Activated CD4-positive, CD25-positive, alpha-beta regulatory T cell treated with anti-CD3 and anti-CD28 coated beads, Interleukin-2, amount 50 U/mL, for 72 hours (primary cell): Measurements from ENCODE around the gene NFIA.

Source experiments
- DNase-seq: peaks from one replicate; pipeline ENCODE4 v3.0.0; 2021

Gene NFIA

DNA sequence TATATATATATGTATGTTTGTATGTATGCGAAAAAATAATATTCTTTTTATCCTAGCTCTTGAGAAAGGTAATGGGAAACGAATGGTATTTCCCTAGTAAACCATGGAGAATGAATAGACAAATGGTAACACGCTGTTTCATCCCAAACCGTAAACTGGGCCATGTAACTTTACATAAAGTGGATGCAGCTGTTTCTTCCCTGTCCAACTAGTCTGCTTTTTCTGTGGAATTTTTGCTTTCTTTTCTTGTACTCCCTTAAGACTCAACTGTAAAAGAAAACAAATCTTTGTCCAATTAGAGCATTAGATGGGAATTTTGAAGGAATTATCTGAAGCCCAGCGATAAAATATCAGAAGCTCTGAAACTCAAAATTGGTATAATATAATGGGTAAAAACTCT is 198.1 kb downstream of the NFIA start:
- DNase-seq = no peak

DNA sequence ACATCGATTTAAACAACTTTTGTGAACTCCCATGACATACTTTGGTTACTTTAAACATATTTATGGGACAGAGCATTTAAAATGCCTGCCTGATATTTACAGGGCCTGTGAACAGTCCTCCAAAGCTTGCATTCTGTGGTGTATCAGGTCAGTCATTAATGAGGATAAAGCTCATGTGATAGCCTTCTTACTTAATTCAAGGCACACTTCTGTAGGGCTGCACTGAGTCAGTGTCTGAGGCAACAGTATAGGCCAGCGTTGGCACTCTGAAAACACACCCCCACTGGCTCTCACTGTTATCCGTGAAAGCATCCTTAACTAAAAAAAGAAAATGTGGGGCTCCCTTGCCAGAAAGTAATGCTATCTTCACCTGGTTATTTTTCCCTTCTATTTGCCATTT is 200.0 kb downstream of the NFIA start:
- no peak for DNase-seq

DNA sequence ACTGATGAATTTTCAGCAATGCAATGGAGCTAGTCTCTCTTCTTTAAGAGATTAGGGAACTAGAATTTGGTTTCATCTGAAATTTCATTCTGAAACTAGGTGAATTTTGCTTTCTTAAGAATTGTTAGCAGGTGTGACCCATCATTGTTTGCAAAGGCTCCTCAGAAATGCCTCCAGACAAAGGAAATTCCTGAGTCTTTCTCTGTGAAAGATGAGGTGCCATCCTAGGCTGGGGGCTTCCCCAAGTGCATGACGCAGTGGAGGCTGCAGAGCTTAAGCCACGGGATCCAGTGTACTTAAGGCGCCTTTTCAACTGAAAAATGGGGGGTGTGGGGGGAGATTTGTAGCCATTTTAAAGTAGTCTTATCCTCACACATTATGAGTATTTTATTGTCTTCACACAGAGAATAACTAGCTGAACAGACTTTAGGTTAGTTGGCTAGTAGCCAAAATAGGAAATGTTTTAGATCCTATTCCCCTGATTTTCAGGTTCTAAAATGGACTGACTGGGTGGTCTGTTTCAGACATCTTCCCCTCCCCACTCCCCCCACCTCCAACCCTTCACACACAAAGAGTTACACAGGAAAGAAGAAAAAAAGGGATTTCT is 202.0 kb downstream of the NFIA start:
- DNase-seq = no peak

DNA sequence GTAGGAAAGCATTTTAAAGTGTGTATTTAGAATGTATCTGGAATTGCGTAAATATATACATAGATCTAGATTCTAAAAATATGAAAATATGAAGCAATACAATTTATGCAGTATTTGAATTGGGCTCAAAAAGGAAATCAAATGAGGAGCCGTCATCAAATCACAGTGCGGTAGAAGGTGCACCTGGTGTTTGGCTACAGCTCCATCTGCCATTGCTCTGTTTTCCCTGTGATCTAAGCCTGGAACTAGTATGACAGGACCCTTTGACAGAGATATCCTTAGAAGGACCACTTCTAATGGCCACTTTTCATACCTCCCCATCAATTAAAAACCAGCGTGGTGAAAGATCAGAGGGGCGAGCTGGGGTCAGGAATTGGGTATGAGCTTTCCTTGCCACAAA is 202.6 kb downstream of the NFIA start:
- DNase-seq = no peak

DNA sequence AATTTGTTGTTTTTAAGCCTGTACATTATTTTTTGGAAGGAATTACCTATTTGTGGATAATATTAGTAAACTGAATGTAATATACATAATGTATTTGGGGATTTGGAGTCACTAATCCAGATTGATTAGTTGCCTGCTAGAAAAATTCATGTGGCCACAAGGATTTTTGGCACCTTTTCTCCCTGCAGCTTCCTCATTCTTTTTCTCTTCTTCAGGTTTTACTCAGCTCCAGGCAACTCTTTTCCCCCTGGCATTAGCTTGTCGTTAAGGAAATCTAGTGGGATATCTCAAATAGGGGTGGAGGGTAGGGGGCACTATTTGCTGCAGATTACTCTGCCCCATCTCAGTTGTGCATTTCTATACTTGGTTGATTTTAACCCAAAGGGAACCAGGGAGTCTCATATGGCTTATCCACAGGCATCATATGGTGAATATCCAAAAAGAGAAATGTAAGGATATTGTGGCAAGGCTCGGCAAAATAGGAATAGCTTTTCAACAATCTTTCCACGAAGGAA is 203.1 kb downstream of the NFIA start:
- no peak for DNase-seq

DNA sequence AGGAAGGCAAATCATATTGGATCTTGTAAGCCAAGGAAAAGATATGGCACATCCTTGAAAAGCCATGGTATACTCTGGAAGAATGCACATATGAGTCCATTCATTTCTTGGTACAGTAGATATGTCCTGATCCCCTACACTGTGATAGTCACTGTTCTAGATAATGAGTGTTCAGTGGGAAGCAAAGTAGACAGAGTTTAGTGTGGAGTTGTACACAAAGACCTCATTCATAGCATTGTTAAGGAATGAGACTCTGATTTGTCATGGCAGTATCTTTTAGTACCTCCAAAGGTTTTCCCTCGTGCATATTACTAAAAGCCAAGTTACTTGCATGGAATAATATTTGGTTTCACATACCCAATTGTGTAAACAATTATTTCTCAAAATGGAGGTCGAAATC is 204.7 kb downstream of the NFIA start:
- no peak for DNase-seq

DNA sequence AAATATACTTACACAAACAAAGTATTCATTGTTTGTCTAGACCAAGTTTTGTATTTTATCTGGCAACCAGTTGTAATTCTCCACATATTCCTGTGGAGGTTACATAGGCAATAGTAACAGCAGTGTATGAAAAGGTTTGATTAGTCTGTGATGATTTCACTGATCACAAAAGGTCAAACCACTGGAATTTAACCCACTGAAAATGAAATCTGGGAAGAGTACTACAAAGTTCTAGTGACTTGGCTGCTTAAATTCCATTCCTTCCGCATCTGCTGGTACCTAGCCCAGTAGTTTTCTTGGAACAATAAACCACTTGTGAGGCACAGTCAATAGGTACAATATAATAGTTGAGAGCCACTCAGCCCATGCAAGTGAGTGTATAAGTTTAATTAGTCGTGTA is 205.4 kb downstream of the NFIA start:
- DNase-seq = no peak

DNA sequence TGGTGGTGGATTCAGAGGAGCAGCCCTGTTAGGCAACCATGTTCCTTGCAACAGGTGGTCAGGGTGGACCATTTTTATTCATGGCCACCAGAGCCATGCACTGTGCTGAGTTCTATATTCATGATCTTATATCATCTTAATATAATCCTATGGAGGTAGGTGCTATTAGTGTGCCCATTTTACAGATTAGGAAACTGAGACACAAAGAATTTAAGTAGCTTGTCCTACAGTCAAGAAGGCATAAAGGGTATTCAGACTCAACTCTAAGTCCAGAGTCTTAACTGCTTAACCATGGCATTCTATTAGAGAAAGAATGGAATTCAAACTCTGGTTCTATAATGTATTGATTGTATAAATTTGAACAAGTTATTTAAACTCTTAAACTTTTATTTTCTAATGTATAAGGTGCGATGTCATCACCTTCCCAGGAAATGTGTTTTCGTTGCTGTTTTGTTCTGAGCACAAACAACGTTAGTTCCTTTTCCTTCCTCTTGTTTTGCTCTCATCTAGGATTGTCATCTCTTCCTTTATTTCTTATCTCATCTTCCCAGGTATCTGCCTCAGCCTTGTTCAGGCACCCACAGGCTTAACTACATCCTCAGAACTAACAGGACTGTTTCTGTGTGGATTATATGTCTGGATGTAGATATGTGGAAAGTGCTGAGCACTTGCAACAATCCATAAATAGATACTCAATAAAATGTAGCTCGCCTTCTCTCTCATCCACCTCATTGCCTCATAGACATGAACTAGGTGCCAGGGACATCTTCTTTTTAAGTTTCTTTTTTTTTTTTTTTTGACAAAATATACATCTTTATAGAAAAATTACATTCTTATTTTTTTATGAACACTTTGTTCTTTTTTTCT is 207.1 kb downstream of the NFIA start:
- no peak for DNase-seq

DNA sequence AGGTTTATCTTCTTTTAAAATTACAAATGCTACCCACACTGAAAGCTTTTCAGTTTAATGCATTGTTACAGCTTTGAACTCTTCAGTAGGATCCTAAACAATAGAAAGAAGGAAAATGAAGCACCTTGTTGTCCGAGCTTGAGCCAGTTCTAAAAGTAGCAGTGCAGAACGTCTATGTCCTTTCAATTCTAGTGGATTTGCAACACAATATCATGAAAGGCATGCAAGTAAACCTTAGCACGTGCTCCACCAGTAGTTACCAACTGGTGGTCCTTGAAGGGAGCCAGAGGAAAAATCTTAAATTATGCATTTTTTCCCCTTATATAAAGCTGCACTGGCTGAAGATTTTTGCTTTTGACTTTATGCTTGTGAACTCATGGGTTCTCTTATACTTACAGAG is 208.2 kb downstream of the NFIA start:
- DNase-seq = no peak

DNA sequence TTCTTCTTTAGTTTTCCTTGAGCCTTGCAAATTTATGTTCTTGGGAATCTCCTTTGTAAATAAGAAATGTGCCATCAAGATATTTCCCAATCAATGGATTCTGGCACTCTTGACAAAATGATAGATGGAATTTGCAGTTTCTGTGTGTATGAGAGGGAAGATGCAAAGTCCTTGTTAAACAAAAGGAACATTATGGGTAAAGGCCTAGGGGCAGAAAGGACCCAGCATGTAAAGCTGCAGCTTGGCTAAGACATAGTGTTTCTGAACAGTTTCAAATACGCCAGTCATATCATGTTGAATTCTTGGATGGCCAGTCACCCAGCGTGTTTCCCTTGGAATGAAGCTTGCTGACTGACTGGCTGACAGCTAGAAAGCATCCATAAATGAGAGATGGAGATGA is 210.8 kb downstream of the NFIA start:
- no peak for DNase-seq

DNA sequence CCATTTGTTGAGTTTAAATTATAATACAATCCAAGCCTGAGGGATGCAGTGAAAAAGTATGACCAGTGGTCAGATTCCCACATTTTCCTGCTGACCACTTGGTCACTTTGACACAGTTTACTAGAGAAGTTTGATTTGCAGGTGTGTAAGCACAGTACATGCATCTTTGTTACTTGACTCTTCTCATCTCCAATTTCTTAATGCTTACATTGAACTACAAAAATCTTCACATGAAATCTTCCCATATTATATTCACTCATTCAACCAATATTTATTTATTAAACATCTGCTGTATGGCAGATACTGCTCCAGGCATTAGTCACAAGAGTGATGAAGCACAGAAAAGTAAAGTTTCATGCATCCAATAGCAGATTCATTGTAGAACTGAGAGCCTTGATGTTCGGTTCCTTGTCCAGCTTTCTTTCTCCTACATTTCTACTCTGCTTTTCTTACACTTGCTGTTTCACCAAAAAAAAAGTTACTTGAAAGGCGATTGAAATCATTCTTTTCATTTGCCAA is 211.7 kb downstream of the NFIA start:
- DNase-seq = no peak

DNA sequence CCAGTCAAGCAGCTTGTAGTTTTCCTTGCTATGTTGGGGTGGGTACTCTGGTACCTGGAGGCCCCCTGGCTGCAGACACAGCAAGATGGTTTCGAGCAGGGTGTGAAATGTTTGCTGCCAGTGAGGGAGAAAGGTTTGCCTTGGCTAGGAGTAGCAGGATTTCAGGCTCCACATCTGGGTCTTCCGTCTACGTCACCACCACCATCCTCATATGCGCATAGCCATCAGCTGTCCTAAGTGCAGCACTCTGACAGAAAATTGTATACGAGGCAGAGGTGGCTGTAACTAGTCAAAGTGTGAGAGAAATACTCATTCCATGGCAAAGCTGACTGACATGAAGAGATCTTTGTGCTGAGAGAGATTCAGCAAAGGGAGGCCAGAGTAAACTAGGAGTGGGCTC is 212.6 kb downstream of the NFIA start:
- DNase-seq = no peak

DNA sequence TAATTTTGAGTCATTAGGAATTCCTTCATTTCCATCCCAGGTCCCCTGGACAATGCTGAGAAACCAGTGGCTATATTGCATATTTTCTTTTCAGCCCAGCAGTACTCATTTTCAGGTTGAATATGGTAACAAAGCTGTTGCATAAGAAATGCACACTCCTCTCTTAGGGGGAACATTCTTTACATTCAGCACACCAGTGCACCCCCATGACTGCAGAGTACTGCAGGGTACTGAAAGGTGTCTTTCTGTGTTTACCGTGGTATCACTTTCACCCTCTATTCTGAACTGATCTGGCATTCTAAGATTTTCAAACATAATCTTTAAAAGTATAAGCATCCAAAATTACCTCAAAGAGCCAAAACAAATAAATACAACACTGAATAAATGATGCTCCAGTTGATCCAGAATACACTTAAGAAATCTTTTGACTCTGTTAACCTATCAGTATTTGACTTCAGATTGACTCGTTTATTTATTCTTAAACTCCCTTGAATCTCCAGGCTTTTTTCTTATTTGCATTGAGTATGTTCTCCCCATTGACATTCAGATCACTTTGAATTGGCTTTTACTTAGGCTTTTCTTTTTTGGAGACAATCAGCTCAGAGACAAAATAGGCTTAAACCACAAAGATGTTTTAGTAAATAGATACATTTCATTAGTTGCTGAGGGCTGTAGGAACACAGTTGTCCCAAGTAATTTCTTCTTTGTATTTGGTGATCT is 213.6 kb downstream of the NFIA start:
- DNase-seq = no peak

DNA sequence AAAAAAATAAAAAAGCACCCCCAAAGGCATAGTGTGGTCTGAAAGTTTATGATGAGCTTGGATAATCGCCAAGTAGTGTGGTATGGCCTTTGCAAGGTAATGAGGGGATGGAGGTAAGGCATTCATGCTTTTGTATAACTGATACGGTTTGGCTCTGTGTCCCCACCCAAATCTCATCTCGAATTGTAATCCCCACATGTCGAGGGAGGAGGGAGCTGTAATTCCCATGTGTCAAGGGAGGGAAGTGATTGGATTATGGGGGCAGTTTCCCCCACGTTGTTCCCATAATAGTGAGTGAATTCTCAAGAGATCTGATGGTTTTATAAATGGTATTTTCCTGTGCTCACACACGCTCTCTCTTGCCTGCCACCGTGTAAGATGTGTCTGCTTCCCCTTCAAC is 215.5 kb downstream of the NFIA start:
- DNase-seq = no peak

DNA sequence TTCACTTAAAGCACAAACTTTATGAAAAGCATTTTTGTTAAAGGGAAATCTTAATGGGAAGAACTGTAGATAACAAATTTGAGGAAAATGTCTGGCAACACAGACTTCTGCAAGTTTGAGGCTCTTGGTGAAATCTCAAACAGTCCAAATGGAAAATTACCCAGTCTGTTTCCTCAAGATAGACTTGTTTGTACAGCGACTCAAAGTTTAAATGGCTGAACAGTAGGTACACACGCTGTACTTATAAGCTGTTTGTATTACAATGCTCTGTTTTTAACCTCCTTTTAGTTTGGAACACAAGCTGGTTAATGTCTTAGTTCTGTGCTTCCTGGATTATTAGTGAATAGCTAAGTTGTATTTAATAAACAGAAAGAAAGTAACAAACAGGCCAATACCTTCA is 217.1 kb downstream of the NFIA start:
- no peak for DNase-seq

DNA sequence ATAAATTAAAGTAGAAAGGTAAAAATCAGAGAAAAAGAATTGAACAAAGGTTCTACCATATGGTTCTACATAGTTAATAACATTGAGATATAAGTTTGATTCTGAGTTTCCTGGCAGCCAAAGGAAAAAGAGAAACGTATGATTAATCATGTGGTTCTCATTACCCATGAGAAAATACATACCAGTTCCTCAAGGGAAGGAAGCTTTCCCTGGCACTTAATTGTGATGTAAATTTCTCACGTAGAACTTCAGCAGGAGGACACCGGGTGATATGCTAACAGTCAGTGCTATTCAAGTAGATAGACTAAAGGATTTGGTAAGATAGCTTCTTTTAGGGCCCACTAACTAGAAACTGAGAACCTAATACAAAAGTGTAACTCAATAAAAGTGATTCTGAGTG is 218.5 kb downstream of the NFIA start:
- DNase-seq = no peak

DNA sequence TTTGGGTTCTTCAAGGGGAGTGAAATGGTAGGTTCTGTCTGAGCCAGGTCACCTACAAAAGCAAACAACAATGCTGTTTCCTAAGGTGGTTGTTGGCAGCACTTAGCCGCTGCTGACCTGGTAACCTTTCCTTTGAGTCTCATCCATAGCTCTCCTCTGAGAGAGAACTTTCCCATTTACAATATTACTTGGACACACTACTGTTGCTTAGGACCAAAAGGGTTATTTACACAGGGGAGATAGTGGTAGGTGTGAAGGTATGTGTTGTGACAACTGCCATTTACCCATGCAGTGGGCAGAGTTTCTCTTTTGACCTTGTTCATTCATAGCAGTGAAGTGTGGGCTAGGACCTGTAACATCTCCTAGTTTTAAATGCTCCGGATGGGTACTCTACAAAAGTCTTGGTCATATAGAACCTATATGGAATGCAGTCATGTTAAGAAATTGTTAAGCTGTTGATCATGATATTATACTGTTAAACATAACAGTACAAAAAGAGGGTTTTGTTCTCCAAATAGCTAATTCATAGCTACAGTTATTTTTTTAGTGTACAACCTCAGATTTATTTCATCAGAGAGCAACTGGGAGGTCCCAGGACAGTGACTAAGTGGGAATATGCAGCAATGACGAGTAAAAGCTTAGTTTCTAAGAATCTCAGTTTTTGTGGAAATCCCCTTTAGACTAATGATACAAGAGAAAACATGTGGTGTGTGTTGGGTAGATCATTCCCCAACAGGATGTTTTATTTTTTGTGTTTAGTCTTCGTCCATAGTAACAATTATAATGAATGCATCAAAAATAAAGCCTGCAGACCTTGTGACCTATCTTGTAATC is 219.7 kb downstream of the NFIA start:
- no peak for DNase-seq

DNA sequence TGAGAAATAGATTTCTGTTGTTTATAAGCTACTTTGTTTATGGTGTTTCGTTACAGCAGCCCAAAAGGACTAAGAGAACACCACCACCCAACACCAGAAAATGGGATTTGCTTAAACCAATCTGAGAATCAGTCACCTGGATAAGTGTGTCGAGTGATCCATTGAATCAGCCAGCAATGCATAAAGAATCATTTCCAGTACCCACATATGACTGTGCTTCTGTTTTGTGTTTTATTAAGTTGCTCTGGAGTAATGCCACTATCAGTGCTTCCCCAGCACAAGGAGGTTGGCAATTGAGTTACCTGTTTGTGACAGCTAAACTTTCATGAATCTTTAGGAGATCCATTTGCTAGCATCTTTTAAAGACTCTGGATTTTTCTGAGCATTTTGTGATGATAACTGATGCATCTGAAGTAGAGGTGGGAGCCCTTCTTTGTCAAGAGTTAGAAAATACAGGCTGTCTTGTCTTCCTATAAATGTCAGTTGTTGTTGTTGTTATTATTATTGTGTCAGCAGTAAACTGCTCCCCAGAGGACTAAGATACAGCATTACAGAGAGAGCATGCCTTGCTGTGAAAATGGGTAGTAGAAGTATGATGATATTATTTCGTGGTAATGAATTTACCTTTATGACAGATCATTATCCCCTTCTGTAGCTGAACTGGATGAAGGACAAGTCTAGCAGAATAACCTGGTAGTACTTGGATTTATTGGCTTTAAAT is 225.2 kb downstream of the NFIA start:
- DNase-seq = no peak

DNA sequence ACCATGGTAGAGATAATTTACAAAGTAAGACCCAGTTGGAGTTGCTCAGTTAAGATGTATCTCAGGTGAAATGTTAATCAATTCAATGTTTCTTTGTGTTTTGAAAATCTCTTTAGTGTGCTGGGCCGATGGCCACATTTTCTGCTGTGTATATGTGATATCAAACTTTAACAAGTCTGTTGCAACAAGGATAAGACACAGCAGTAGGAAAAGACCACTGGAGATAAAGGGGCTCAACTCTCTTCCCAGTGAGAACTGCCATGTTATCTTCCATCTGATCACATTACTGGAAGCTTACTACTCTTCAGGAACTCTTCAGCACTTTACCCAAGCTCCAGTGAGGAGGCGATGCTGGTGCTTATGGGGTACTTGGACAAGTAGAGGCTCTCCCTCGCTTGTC is 227.7 kb downstream of the NFIA start:
- no peak for DNase-seq

DNA sequence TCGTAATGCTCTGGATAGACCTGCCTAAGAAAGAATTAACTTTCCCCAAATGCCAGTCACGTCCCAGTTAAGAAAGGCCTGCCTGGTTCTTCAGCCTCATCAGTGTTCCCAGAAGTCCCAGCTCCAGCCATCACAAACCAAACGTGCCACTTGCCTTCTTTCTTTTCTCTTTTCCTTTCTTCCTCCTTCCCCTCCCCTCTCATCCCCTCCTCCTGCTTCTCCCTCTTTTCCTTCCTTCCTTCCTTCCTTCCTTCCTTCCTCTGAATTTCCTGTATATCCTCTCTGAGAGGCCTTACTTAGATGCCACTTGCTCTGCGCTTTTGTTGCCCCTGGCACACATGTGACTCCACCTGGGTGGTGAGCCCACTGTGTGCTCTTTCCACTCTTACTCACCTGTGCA is 228.2 kb downstream of the NFIA start:
- DNase-seq = no peak

DNA sequence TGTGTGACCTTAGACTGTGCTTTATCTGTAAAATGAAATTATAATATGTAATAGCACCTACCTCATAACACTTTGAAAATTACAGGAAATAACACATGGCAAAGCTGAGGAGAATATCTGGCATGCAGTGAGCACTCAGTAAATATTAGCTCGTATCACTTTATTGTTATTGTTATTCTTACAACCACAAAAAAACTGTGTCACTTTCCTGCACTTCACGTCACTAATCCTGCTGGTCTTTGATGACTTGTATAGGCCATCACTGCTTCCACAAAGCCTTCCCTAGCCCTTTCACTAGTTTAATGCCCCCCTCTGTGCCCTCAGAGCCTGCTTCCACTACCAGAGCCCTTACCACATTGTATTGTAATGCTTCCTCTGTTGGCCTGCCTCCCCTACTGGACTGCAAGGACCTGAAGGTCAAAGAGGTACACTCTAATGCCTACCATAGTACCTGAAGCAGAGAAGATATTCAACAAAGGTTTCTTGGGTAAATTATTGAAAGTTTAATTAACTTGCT is 231.6 kb downstream of the NFIA start:
- DNase-seq = no peak

DNA sequence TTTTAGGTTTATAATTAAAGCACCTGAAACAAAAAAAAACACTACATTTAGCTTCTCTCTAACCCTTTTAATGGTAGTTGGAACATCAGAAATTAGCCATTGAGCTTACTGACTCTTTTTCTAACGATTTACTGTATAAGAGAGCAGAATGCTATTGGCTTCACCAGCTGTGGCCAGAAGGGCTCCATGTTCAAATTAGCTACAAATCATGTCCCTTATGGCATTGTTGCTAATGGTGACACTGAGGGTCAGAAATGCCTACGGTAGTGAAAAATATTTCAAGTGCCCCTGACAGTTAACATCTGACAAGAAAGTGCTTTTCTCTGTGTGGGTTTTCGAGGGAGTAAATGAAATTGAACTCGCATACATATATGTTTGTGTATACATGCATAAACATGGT is 232.7 kb downstream of the NFIA start:
- no peak for DNase-seq
